Fibroblast of gingiva (primary cell): ENCODE measurements around the gene CRY2.
"Not testable (repeated sequence)": the region's sequence is repeated elsewhere in the genome, so short reads cannot be mapped to it uniquely, and the experiment has no call there.

ENCODE experiments used
- DNase-seq: peaks from one replicate; pipeline ENCODE4 v3.0.0-alpha.2; 2011; ENCODE audit warnings: low read depth

Gene CRY2

DNA sequence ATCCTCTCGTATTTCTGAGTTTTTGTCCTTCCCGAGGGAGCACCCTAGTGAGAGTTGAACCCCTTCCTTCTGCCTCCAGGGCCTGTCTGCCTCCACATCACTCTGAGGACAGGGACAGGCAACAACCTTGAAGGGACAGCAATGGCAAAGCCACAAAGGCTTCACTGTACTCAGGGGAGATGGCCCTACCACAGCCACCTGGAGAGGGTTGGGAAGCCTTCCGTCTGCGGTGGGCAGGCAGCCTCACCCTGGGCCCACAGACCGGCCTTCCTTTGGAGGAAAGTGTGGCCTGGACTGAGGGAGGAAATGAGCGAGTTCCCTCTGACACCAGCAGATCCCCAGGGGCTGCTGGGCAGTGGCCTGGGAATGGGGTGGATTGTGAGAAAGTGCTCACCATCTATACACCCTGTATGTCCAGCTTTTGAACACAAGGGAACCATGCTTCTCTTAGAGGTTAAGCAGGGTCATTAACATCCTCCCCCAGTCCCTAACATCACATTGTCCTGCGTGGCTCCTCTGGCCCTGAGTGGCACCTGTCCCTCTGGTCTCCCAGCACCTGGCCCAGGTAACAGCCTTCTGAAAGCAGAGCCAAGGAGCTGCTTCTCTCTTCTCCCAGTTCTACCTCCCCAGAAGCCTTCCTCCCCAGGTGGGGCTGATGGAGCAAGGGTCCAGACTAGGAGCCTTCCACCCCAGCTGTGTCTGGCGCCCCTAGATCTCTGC is 35.5 kb upstream of the CRY2 start:
- no peak for DNase-seq

DNA sequence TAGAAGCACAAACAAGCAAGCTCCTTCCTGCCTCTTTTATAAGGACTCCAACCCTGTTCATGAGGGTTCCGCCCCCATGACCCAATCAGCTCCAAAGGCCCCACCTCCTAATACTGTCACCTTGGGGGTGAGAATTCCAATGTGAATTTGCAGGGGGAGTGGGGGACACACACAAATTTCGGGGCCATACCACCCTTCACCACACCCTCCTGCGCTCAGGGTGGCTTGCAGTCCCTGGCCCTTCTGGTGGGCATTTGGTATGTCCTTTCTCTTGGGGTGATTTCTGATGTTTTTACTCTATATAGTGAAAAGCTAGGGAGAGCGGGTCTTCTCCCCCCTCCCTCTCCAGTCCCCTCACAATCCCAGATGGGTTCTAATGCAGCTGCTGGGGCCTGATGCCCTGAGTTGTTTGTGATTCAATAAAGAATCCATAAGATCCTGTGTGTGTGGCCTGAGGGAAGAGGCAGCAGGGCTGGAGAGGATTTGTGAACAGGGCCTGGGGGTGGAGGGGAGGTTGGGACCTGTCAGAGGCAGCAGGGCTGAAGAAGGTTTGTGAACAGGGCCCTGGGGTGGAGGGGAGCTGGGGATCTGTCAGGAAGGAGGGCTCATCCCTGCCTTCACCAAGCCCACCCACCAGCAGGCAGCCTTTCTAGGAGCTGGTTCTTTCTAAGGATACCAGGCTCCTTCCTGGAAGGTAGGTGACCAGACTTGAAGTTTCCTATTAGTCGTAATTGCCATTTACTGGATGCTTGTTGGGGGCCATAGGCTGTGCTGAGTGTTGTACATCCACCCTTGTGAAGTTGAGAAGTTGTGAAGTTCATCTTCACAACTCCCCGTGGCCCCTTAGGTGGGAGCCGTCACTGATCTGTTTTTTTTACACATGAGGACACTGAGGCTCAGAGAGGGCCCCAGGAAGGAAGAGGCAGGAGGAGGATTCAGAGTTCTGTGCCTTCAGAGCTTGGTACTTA is 34.4 kb upstream of the CRY2 start:
- DNase-seq: no peak

DNA sequence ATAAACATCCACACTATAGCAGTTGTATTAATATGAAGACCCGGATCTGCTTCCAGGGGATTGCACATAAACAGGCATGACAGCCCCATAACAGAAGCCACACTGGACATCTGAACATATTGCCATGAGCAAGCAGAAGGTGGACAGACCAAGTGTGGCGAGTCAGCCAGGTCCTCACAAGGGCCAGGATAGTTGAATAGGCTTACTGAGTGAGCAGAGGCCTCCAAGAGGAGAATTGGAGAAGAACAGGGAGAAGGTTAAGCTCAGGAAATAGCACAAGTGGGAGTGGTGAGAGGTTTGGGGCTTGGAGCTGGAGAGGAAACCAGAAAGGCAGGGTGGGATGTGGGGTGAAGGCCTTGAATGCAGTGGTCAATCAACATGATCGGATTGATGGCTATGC is 31.5 kb upstream of the CRY2 start:
- DNase-seq: no peak

DNA sequence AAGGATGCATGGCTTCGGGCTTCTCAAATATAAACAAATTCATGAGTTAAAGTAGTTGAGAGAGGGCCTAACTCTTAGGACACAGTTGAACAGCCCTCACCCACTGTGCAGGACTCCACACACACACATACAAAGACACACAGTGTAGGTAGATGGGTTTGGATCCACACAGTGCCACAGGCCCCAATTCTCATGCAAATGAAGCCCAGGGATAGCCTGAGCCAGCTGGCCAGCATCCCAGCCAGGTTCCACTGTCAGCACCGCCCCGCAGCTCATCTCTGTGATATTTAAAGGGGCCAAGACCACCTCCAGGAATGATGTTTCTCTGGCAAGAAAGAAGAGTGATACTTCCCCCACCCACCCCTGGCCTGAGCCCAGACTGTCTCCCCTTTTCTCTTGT is 30.7 kb upstream of the CRY2 start:
- no peak for DNase-seq

DNA sequence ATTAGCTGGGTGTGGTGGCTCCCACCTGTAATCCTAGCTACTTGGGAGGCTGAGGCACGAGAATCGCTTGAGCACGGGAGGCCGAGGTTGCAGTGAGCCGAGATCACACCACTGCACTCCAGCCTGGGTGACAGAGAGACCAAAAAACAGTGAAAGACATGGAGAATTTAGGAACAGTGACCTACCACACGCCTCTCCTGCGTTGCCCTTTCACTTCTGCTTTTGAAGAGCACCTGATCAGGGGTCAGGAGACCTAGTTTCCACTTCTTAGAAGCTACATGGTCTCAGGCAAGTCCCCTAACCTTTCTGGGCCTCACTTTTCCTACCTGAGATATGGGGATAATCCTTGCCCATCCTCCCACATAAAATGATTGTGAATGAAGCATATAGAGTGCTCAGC is 30.1 kb upstream of the CRY2 start:
- no peak for DNase-seq

DNA sequence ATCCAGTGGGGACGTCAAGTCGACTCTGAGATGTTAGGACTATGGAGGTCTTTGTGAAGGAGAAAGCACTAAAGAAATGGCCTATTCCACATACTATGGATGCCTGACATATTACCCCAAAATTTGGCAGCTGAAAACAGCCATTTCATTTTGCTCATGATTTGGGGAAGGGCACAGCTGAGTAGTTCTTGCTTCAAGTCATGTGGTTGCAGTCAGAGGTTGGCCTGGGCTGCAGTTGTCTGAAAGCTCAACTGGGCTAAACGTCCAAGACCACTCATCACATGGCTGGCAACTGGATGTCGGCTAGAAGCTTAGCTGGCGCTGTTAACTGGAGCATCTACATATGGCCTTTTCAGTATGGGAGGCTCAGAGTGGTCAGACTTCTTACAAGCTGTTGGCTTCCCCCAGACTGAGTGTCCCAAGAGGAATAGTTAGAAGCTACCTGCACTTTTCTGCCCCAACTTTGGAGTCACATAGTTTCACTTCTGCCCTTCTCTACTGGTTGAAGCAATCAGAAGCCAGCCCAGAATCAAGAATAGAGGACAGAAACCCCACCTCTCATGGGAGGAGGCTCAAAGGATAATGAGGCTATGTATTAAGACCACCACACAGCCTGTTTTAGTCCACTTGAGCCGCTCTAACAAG is 28.2 kb upstream of the CRY2 start:
- no peak for DNase-seq

DNA sequence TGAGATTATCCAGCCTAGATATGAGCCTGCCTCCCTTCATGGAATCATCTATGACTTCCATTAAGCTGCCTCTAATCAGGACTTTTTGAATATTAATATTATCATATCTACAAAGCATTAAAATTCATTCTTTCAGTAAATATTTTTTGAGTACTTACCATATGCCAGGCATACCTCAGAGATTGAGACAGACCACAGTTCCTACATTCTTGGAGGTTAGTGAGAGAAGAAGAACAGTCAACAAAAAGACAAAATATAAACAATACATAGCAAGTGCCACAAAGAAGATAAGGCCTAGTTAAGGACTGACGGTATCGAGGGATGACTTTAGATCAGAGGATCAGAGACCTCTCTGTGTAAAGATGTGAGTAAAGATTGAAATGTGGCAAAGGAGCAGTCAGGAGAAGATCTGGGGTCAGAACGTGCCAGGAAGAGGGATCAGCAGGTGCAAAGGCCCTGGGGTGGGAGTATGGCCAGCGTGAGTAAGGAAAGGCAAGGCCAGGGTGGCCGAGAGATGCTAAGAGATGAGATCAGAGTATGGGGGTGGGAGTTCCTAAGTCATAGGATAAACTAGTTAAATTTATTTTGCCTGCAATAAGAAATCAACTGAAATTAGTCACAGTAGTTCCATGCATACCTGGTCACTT is 26.9 kb upstream of the CRY2 start:
- DNase-seq: no peak

DNA sequence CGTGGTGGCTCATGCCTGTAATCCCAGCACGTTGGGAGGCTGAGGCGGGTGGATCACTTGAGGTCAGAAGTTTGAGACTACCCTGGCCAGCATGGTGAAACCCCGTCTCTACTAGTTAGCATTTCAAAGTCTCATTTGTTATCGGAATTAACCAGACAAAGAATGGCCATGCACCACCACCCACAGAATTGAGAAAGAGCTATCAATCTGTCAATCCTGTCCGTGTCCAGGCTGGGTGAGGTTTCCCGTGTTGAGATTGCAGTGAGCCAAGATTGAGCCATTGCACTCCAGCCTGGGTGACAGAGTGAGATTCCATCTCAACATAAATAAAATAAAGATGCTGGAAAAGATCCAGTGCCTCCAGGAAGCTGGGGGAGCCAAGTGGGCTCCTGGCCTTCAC is 20.8 kb upstream of the CRY2 start:
- not testable (repeated sequence) for DNase-seq

DNA sequence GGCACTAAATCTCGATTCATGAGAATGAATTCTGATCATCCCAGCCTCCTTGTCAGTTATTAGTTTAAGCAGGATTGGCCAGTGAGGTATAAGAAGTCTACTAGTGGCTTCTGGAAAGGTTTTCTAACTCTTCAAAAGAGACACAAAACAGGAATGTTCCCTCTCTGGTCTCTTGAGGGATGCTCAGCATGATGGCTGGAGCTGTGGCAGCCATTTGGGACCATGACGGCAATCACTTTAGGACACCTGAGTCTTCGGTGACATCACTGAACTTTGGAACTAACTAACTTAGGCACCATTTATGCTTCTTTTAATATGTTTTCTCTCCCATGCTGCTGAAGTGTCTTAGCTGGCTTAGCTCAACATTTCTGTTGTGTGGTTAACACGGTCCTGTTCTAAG is 20.2 kb upstream of the CRY2 start:
- no peak for DNase-seq

DNA sequence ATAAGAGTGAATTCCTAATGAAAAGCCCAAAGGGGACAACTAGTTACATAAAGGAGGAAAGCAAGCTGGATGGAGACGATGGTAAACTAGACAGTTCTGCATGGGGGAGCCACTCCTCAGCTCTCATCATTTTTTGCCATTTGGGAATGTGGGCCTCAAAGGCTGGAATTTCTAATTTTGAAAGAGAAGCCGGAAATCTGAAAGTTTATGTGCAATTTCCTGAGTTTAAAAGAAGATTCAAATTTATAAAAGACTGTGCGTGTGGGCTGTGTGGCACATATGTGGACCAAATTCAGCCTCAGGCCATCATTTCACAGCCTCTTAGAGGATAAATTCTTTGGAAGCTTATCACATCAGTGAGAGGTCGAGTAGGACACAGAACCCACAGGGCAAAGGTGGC is 18.3 kb upstream of the CRY2 start:
- no peak for DNase-seq

DNA sequence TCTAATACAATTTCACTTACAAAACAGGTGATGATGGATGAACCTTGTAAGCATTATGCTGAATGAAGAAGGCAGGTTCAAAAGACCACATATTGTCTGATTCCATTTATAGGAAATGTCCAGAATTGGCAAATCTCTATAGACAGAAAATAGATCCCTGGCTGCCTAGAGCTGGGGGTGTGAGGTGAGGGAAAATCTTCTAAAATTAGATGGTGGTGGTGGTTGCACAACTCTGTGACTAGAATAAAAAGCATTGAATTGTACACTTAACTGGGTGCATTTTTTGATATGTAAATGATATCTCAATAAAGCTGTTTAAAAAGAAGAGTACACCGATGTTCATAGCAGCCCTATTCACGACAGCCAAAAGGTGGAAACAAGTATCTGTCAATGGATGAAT is 16.7 kb upstream of the CRY2 start:
- no peak for DNase-seq

DNA sequence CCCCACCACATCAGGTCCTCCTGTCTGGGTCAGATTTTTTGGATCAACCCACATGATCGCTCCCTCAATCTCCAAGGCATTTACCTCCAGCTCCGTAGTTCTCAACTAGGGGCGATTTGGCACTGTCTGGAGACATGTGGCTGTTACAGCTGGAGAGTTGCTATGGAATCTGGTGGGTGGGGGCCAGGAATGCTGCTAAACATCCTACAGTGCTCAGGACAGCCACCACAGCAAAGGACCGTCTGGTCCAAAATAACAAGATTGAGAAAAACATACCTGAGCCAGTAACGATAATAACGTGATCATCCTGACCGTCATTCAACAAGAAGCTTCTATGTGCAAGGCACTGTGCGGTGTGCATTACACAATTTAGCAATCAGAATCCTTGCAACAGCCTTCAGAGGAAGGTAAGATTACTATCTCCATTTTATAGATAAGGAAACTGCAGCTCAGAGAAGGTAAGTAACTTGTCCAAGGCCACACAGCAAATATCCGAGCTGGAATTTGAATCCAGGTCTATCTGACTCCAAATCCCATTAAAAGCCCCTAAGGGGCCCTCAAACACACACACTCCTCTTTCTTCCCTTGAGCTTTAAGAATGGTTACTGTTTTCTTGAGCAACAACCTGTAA is 14.3 kb upstream of the CRY2 start:
- DNase-seq: no peak

DNA sequence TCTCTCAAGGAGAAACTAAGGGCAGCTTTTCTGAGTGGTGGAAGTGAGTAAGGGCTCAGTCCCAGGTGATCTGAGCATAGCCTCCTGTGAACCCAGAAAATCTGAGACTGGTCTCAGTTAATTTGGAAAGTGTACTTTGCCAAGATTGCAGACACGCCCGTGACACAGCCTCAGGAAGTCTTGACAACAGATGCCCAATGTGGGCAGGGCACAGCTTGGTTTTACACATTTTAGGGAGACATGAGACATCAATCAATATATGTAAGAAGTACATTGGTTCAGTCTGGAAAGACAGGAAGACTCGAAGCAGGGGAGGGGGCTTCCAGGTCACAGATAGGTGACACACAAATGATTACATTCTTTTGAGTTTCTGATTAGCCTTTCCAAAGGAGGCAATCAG is 13.5 kb upstream of the CRY2 start:
- no peak for DNase-seq

DNA sequence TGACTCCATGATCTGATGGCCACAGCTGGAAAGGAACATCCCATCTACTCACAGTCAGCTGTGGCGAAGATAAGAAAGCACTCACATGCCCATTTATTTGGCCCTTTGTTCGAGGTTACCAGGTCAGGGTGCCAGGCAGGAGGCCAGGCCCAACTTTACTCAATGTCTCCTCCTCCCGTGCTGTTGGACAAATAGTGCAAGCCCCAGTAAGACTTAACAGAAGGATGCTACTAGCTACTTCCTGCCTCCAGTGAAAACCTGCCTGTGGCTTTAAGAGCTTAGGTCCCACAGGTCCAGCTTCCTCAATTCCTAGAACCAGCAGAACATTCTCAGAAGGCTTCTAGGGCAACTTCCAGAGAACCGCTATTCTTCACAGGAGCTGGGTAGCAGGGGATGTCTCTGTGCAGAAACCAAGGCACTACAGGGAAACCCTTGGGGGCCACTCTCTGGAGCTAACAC is 12.9 kb upstream of the CRY2 start:
- no peak for DNase-seq

DNA sequence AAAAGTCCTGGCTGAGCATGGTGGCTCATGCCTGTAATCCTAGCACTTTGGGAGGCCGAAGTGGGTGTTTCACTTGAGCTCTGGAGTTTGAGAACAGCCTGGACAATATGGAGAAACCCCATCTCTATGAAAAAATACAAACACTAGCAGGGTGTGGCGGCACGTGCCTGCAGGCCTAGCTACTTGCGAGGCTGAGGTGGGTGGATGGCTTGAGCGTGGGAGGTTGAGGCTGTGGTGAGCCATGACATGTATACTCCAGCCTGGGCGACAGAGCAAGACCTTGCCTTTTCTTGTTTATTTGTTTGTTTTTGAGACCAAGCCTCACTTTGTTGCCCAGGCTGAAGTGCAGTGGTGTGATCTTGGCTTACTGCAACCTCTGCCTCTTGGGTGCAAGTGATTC is 8.1 kb upstream of the CRY2 start:
- DNase-seq: no peak

DNA sequence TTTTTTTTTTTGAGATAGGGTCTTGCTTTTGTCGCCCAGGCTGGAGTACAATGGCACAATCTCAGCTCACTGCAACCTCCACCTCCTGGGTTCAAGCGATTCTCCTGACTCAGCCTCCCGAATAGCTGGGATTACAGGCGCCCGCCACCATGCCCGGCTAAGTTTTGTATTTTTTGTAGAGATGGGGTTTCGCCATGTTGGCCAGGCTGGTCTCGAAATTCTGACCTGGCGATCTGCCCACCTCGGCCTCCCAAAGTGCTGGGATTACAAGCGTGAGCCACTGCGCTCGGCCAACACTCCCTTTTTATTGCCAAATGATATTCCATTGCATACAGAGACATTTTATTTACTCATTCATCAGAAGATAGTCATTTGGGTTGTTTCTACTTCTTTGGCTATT is 7.0 kb upstream of the CRY2 start:
- not testable (repeated sequence) for DNase-seq

DNA sequence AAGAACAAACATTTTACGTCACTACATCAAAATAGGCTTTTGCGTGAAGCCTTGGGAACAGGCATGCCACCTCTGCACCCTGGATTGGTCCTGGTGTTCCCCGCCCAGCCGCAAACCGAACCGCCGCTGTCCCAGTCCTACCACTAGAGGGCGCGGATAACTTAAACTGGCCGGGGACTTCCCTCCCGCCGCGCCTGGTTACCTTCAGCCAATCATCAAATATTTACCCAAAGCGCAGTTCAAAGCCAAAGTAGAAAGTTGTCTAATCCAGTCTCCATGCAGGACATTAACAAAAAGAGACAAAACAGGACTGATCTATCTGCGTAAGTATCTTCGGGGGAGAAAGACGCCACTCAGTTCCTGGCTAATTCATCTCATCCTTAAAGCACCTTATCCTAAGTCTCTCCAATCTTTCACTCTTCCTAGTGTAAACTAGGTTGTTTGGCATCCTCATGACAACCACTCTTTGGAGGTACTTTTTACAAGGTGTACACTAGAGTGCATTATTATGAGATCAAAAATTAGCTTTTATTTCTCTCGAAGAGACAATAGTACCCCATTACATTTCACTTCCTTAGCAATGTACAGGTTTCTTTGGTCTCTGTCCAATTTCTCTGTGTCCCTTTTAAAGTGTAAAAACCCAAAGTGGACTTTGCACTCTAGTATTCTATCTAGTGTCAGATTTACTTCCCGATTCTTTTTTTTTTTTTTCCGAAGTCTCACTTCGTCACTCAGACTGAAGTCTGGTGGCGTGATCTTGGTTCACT is 3.9 kb upstream of the CRY2 start:
- peak; percentile 86 for DNase-seq

DNA sequence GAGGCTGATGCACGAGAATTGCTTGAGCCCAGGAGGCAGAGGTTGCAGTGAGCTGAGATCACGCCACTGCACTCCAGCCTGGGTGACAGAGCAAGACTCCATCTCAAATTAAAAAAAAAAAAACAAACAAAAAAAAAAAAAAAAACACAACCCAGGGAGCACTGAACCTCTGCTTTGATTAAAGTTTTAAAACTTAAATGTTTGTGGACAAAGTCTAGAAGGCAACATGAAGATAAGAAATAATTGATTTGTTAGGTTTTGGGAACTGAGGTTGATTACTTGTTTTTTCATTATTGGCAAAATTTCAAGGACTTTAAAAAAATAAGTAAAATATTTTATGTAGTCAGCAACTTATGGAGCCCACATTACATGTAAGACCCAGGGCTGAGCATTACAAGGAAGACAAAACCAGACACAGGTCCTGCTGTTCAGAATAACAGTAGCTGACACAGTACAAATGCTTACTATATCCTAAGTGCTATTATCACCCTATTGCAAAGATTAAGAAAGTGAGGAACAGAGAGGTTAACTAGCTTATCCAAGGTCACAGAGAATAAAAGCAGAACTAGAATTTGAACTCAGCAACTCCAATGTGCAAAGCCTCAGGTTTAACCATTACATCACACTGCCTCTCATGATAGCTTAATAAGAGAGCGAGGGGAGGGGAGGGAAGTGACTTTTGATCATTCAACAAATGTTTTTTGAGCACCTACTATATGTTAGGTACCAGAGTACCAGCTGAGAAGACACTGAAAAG is 2.3 kb upstream of the CRY2 start:
- no peak for DNase-seq

DNA sequence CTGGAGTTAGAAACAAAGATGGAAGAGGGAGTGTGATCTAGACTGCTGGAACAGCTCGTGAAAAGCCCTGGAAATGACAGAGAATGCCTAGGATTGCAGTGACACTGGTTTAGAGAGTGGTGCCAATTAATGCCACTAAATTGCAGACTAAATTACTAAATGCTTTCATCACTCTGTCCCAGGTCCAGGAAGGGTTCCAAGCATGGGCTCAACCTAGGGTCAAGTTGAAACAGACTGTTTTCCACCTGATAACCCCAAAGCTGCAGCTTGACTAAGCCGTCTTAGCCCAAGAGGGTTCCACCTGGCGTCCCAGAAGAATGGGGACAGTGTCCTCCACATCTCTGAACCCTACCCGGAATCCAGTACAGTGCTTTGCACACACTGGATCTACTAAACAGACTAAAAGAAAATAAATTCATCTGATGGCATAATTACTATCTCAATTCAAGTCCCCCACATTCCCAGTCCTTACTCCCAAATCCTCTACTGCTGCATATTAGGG is 1.1 kb upstream of the CRY2 start:
- no peak for DNase-seq

DNA sequence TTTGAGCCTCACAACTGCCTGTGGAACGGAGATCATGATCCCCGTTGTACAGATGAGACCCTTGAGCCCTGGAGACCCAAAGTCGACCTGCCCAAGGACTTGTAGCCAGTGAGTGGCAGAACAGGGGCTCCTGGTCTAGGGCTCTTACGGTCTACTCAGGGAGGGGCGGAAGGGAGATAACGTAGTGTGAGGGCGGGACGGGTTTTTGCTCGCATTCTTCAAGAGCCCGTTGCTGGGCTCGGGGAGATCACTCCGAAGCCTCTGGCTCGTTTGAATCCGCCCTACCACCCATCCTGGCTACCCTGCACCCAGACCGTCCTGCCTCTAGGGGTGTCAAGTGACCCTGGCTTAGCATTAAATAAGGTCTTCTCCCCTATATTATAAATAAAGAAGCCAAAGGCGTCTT is 639 bp downstream of the CRY2 start:
- peak; percentile 68 for DNase-seq
